ENCODE measurements around the gene NID1.

GRCh38 chr1:236072001-236072400, 7.1 kb upstream of the NID1 start:
- no peak for TF ChIP-seq EZH2 (IDR thresholded peaks at IDR 0.05; ENCODE audit: insufficient read depth, poor library complexity, severe bottlenecking)
- TF ChIP-seq EZH2phosphoT487 (IDR thresholded peaks at IDR 0.05; ENCODE audit: insufficient read depth, low read depth) = no peak
